PC-3 (cell line): ENCODE measurements around the gene STPG2. TPM values are rescaled to one million over a fixed set of nuclear protein-coding genes. Genes with fewer than 3 reads are reported as not detected.
A peak's percentile ranks its signal among the peaks of the same experiment; 100 is the strongest.

Experiments
- ATAC-seq: fragments of 200-7000 bp; cut with Tn5 transposase; 2 replicates; pipeline ENCODE4 v1.9.1; 2020; ENCODE audit warnings: mild to moderate bottlenecking, moderate library complexity
- BruUV-seq: library from RNA; stranded (reverse); fragments of 400-500 nt; replicated peaks from 2 replicates; lab custom pipeline; 2021; lab: Mats Ljungman, UMichigan
- CTCF ChIA-PET: fragments of 300-600 bp; sonication (Branson Sonifier 250); formaldehyde crosslinking; loops from one replicate; lab custom pipeline; 2022; ENCODE audit warnings: antibody characterized with exemption; lab: Charles Lee
- POLR2A ChIA-PET: fragments of 300-600 bp; sonication (Branson Sonifier 250); formaldehyde crosslinking; loops from one replicate; lab custom pipeline; 2022; ENCODE audit warnings: antibody characterized with exemption; ENCODE audit not compliant: unreplicated experiment; lab: Charles Lee
- DNase-seq: peaks from one replicate; pipeline ENCODE4 v3.0.0-alpha.2; 2015
- H2AFZ ChIP-seq: fragments of 300-600 bp; sonication (generic); 2 replicates; pipeline ENCODE4 v1.6.0; 2016; ENCODE audit warnings: antibody characterized with exemption, low read length
- H3F3A ChIP-seq: fragments of 300-600 bp; sonication (generic); one replicate; pipeline ENCODE4 v1.6.0; 2017; ENCODE audit warnings: antibody characterized with exemption, low read length, control low read depth, mild to moderate bottlenecking; ENCODE audit not compliant: unreplicated experiment
- H3K27ac ChIP-seq: fragments of 300-600 bp; sonication (generic); 2 replicates; pipeline ENCODE4 v1.5.1; 2016; ENCODE audit warnings: mild to moderate bottlenecking, low read length
- H3K27me3 ChIP-seq: fragments of 300-600 bp; sonication (generic); 2 replicates; pipeline ENCODE4 v1.6.1; 2016; ENCODE audit warnings: low read length, mixed read lengths
- H3K36me3 ChIP-seq: fragments of 300-600 bp; sonication (generic); 2 replicates; pipeline ENCODE4 v1.6.1; 2016; ENCODE audit warnings: low read depth, mixed run types, low read length, mixed read lengths
- H3K4me1 ChIP-seq: fragments of 300-600 bp; sonication (generic); 2 replicates; pipeline ENCODE4 v1.5.1; 2016; ENCODE audit warnings: low read length; ENCODE audit not compliant: insufficient read depth
- H3K4me2 ChIP-seq: fragments of 300-600 bp; sonication (generic); 2 replicates; pipeline ENCODE4 v1.6.0; 2016; ENCODE audit warnings: low read length
- H3K4me3 ChIP-seq: fragments of 300-600 bp; sonication (generic); 2 replicates; pipeline ENCODE4 v1.5.1; 2016; ENCODE audit warnings: mild to moderate bottlenecking, low read length, mixed read lengths
- H3K79me2 ChIP-seq: fragments of 300-600 bp; sonication (generic); 2 replicates; pipeline ENCODE4 v1.6.1; 2017; ENCODE audit warnings: low read length, mixed read lengths
- H3K9ac ChIP-seq: fragments of 300-600 bp; sonication (generic); 2 replicates; pipeline ENCODE4 v1.6.0; 2016; ENCODE audit warnings: mild to moderate bottlenecking, low read length
- H3K9me2 ChIP-seq: fragments of 300-600 bp; sonication (generic); replicated peaks from 2 replicates; pipeline ENCODE4 v1.6.1; 2016; ENCODE audit warnings: mixed run types, low read length, mixed read lengths
- H3K9me3 ChIP-seq: fragments of 300-600 bp; sonication (generic); 2 replicates; pipeline ENCODE4 v1.6.1; 2016; ENCODE audit warnings: low read length, mixed read lengths
- H4K20me1 ChIP-seq: fragments of 300-600 bp; sonication (generic); 2 replicates; pipeline ENCODE4 v1.6.1; 2016; ENCODE audit warnings: low read length, mixed read lengths
- EZH2 ChIP-seq: fragments of 300-600 bp; sonication (generic); IDR thresholded peaks from one replicate; pipeline ENCODE4 v1.6.1; 2017; ENCODE audit warnings: antibody characterized with exemption, mild to moderate bottlenecking, low read length; ENCODE audit not compliant: unreplicated experiment
- EZH2phosphoT487 ChIP-seq: fragments of 300-600 bp; sonication (generic); IDR thresholded peaks from 2 replicates; pipeline ENCODE4 v1.6.1; 2018; ENCODE audit warnings: mild to moderate bottlenecking, antibody characterized with exemption, low read length, borderline replicate concordance
- intact Hi-C: fragments of 100-400 bp; cut with micrococcal nuclease; formaldehyde crosslinking; loops from 2 replicates; pipeline ENCODE4 v1.9.0; 2023
- total RNA-seq: library from RNA; depleted of rRNA; stranded (reverse); fragments of >200 nt; gene quantifications from 2 replicates; pipeline ENCODE4 v1.2.3, GENCODE V29; 2014
- TF ChIP-seq, protein P1 (sequence below): fragments of 300-600 bp; sonication (generic); conservative IDR thresholded peaks from 2 replicates; pipeline ENCODE4 v1.5.1; 2017; ENCODE audit warnings: antibody characterized with exemption, low read depth, mild to moderate bottlenecking, low read length

The STPG2 gene
- total RNA-seq, 1 experiment from 2014 or later: not detected

DNA sequence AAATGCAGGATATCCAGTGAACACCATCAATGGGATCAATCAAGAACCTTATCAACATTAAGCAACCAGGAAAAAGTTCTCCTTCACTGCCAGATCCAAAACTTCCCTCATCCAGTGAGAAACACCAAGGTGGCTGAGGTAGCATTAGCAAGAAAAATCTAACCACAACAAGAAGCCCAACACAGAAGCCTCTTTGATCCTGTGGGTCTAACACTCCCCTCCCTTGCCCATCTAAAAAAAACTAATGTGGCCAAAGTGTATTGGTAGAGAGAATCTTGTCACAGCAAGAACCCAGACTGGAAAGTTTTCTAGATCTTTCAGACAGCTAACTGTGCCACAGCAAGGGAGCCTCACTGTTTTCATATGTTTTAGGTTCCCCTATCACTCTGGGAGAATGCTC, 558.0 kb downstream of the STPG2 start:
- ATAC-seq (no peak), DNase-seq (no peak)
- Histone ChIP-seq H3K9ac (no peak overlapping the region), H4K20me1 (no peaks in the 10 kb centered on the region), H3K27ac (no peak overlapping the region), H3K9me3 (no peaks in the 10 kb centered on the region), H3K9me2 (no peaks in the 10 kb centered on the region), H3F3A (peaks cover 8% of the 10 kb centered on the region), H3K4me3 (no peak overlapping the region), H2AFZ (no peak overlapping the region), H3K4me1 (peaks cover 40% of the 10 kb centered on the region), H3K36me3 (no peaks in the 10 kb centered on the region), H3K79me2 (no peaks in the 10 kb centered on the region), H3K27me3 (no peaks in the 10 kb centered on the region), H3K4me2 (no peak overlapping the region)
- ChIA-PET CTCF (no interaction called here), POLR2A (no interaction called here)
- BruUV-seq: no TSS peak
- intact Hi-C loops: loop anchor here (5.0 kb wide), 1 partner anchor 88 kb away; no protein-coding TSS in a partner anchor
- no peak for TF ChIP-seq EZH2phosphoT487
- no peak for TF ChIP-seq EZH2
- TF ChIP-seq, protein P1, sequence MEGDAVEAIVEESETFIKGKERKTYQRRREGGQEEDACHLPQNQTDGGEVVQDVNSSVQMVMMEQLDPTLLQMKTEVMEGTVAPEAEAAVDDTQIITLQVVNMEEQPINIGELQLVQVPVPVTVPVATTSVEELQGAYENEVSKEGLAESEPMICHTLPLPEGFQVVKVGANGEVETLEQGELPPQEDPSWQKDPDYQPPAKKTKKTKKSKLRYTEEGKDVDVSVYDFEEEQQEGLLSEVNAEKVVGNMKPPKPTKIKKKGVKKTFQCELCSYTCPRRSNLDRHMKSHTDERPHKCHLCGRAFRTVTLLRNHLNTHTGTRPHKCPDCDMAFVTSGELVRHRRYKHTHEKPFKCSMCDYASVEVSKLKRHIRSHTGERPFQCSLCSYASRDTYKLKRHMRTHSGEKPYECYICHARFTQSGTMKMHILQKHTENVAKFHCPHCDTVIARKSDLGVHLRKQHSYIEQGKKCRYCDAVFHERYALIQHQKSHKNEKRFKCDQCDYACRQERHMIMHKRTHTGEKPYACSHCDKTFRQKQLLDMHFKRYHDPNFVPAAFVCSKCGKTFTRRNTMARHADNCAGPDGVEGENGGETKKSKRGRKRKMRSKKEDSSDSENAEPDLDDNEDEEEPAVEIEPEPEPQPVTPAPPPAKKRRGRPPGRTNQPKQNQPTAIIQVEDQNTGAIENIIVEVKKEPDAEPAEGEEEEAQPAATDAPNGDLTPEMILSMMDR: no peak

- Histone ChIP-seq H4K20me1 (no peaks in the 10 kb centered on the region), H3K4me2 (0 out of 2 replicates have a peak overlapping the region, but pooled peaks have one; percentile 12), H3K36me3 (no peaks in the 10 kb centered on the region), H3K27ac (peak overlapping the region; percentile 17), H3K9me3 (no peaks in the 10 kb centered on the region), H3K4me3 (no peak overlapping the region), H3K79me2 (no peaks in the 10 kb centered on the region), H3F3A (no peaks in the 10 kb centered on the region), H3K4me1 (peaks cover 20% of the 10 kb centered on the region), H3K9ac (no peak overlapping the region), H3K27me3 (no peaks in the 10 kb centered on the region), H2AFZ (no peak overlapping the region), H3K9me2 (no peaks in the 10 kb centered on the region)
- intact Hi-C loops: no loop called here
- CTCF ChIA-PET: no interaction called here
- DNase-seq: peak; percentile 15
- TF ChIP-seq EZH2phosphoT487: no peak
- TF ChIP-seq EZH2: no peak
- TF ChIP-seq, protein P1: no peak
- no TSS peak for BruUV-seq
- no peak; the same call in 1 of the 2 replicates for ATAC-seq
- POLR2A ChIA-PET: no interaction called here
Observed at GRCh38 chr4:97582890-97583289, 560.4 kb downstream of the STPG2 start.

DNA sequence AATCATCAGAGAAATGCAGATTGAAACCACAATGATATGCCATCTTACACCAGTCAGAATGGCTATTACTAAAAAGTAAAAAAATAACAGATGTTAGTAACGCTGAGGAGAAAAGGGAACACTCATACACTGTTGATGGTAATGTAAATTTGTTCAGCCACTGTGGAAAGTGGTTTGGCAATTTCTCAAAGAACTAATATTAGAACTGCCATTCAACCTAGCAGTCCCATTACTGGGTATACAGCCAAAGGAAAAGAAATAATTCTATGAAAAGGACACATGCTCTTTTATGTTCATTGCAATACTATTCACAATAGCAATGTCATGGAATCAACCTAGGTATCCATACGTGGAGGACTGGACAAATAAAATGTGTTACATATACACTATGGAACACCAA, 566.3 kb downstream of the STPG2 start:
- H3K27ac ChIP-seq: no peak overlapping the region
- no peaks in the 10 kb centered on the region for H3K36me3 ChIP-seq
- TF ChIP-seq, protein P1: no peak
- TF ChIP-seq EZH2 (no peak), EZH2phosphoT487 (no peak)
- H3K9me3 ChIP-seq: no peaks in the 10 kb centered on the region
- H2AFZ ChIP-seq: no peak overlapping the region
- intact Hi-C loops: no loop called here
- H3K4me3 ChIP-seq: no peak overlapping the region
- no peak overlapping the region for H3K9ac ChIP-seq
- H3K4me1 ChIP-seq: peaks cover under 1% of the 10 kb centered on the region; the same call in 1 of the 2 replicates
- DNase-seq (peak; percentile 12), ATAC-seq (peak; percentile 67)
- H3K27me3 ChIP-seq: no peaks in the 10 kb centered on the region
- no TSS peak for BruUV-seq
- POLR2A ChIA-PET: no interaction called here
- CTCF ChIA-PET: no interaction called here
- no peaks in the 10 kb centered on the region for H4K20me1 ChIP-seq
- H3K4me2 ChIP-seq: no peak overlapping the region
- H3F3A ChIP-seq: no peaks in the 10 kb centered on the region
- no peaks in the 10 kb centered on the region for H3K79me2 ChIP-seq
- no peaks in the 10 kb centered on the region for H3K9me2 ChIP-seq
